ENCODE results near the gene DBF4.
"Not testable (repeated sequence)": the region's sequence is repeated elsewhere in the genome, so short reads cannot be mapped to it uniquely, and the experiment has no call there.

The DBF4 gene

DNA sequence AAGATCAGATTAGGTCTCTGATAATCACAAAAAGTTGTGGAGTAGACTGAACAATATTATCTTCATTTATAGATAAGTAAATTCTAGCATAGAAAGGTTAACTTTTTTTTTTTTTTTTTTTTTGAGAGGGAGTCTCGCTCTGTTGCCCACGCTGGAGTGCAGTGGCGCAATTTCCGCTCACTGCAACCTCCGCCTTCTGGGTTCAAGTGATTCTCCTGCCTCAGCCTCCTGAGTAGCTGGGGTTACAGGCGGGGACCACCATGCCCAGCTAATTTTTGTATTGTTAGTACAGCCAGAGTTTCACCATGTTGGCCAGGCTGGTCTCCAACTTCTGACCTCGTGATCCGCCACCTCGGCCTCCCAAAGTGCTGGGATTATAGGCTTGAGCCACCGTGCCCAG lies 3.0 kb upstream of the DBF4 start:
- not testable (repeated sequence) for DNase-seq (ENCODE audit: low spot score in 2 of 2); H3K4me3 Mint-ChIP-seq; H3K27me3 Mint-ChIP-seq; ATAC-seq (ENCODE audit: low read depth); H3K9me3 Mint-ChIP-seq; H3K27ac Mint-ChIP-seq
- peaks cover 17% of the 10 kb centered on the region for H3K36me3 Mint-ChIP-seq
- H3K4me1 Mint-ChIP-seq, result peaks cover 20% of the 10 kb centered on the region

DNA sequence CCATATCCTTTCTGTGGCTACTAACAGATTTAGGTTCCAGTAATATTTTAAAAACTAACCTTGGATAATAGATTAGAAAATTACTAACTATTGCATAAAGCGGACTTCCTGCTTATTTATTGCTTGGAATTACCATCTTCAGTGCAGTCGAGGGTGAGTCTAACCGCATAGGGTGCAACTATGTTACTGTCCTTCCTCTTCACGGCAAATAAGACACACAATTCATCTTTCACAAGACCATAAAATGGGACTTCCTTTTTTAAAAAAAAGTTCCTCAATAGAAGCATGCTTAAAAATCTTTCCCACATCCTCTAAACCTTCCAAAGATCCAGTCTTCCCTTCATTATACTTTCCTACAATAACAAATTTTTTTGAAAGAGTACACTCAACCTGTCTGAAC lies 2.2 kb upstream of the DBF4 start:
- Mint-ChIP-seq H3K27me3 (no peaks in the 10 kb centered on the region), H3K4me3 (peak overlapping the region; percentile 51), H3K27ac (peak overlapping the region; percentile 97), H3K36me3 (peaks cover 16% of the 10 kb centered on the region), H3K9me3 (peaks cover 6% of the 10 kb centered on the region), H3K4me1 (peaks cover 20% of the 10 kb centered on the region)
- no peak for ATAC-seq (ENCODE audit: low read depth)
- no peak for DNase-seq (ENCODE audit: low spot score in 2 of 2)

GRCh38 chr7:87875151-87876039 lies 898 bp upstream of the DBF4 start:
- DNase-seq (ENCODE audit: low spot score in 2 of 2), result no peak
- peak overlapping the region; percentile 95 for H3K4me3 Mint-ChIP-seq

GRCh38 chr7:87876869-87877234 lies 559 bp downstream of the DBF4 start:
- Mint-ChIP-seq H3K27ac (peak overlapping the region; percentile 97), H3K27me3 (no peaks in the 10 kb centered on the region), H3K36me3 (peaks cover 10% of the 10 kb centered on the region), H3K4me1 (peaks cover 23% of the 10 kb centered on the region), H3K9me3 (peaks cover 5% of the 10 kb centered on the region), H3K4me3 (peak overlapping the region; percentile 95)
- ATAC-seq (ENCODE audit: low read depth) (no peak), DNase-seq (ENCODE audit: low spot score in 2 of 2) (no peak)

More at GRCh38 chr7:87875151-87876039, 898 bp upstream of the DBF4 start:
- H3K27ac Mint-ChIP-seq, result peak overlapping the region; percentile 97
- ATAC-seq (ENCODE audit: low read depth), result no peak
- H3K36me3 Mint-ChIP-seq, result peaks cover 15% of the 10 kb centered on the region
- H3K27me3 Mint-ChIP-seq, result no peaks in the 10 kb centered on the region
- H3K4me1 Mint-ChIP-seq, result peaks cover 20% of the 10 kb centered on the region
- peaks cover 5% of the 10 kb centered on the region for H3K9me3 Mint-ChIP-seq

GRCh38 chr7:87877366-87878040 lies 1.2 kb downstream of the DBF4 start:
- H3K4me3 Mint-ChIP-seq, result peak overlapping the region; percentile 95
- peaks cover 8% of the 10 kb centered on the region for H3K36me3 Mint-ChIP-seq
- peaks cover 3% of the 10 kb centered on the region for H3K9me3 Mint-ChIP-seq
- peaks cover 23% of the 10 kb centered on the region for H3K4me1 Mint-ChIP-seq
- H3K27ac Mint-ChIP-seq, result peak overlapping the region; percentile 97
- ATAC-seq (ENCODE audit: low read depth) (no peak), DNase-seq (ENCODE audit: low spot score in 2 of 2) (no peak)
- H3K27me3 Mint-ChIP-seq, result no peaks in the 10 kb centered on the region

GRCh38 chr7:87878208-87878735 lies 2.0 kb downstream of the DBF4 start:
- Mint-ChIP-seq H3K9me3 (no peaks in the 10 kb centered on the region), H3K36me3 (peaks cover 7% of the 10 kb centered on the region), H3K4me3 (no peak overlapping the region), H3K27me3 (no peaks in the 10 kb centered on the region), H3K27ac (no peak overlapping the region), H3K4me1 (peaks cover 24% of the 10 kb centered on the region)
- ATAC-seq (ENCODE audit: low read depth) (no peak), DNase-seq (ENCODE audit: low spot score in 2 of 2) (no peak)

DNA sequence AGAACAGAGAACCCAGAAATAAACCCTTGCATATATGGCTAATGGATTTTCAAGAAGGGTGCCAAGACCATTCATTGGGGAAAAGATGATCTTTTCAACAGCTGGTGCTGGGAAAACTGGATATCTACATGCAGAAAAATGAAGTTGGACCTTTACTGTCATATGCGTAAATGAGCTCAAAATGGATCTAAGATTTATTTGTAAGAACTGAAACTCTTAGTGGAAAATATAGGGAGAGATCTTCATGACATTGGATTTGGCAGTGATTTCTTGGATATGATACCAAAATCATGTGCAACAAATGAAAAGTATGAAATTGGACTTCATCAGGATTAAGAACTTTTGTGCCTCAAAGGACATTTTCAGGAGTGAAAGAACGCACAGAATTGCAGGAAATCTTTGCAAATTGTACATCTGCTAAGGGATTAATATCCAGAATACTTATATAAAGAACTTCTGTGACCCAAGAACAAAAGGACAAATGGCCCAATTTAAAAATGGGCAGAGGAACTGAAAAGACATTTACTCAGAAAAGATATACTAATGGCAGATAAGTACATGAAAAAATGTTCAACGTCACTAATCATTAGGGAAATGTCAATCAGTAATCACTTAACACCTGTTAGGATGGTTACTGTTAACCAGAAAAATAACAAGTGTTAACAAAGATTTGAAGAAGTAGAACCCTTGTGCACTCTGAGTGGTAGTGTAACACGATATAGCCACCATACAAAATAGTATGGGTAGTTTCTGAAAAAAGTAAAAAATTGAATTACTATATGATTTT lies 6.1 kb downstream of the DBF4 start:
- no peak overlapping the region for H3K4me3 Mint-ChIP-seq
- H3K27me3 Mint-ChIP-seq, result no peaks in the 10 kb centered on the region
- DNase-seq (ENCODE audit: low spot score in 2 of 2) (no peak), ATAC-seq (ENCODE audit: low read depth) (no peak)
- peaks cover 11% of the 10 kb centered on the region for H3K36me3 Mint-ChIP-seq
- no peaks in the 10 kb centered on the region for H3K9me3 Mint-ChIP-seq
- peaks cover 8% of the 10 kb centered on the region for H3K4me1 Mint-ChIP-seq
- H3K27ac Mint-ChIP-seq, result no peak overlapping the region

GRCh38 chr7:87885018-87885417 lies 8.7 kb downstream of the DBF4 start:
- H3K36me3 Mint-ChIP-seq, result peaks cover 11% of the 10 kb centered on the region
- no peaks in the 10 kb centered on the region for H3K27me3 Mint-ChIP-seq
- H3K4me3 Mint-ChIP-seq, result no peak overlapping the region
- no peaks in the 10 kb centered on the region for H3K9me3 Mint-ChIP-seq
- ATAC-seq (ENCODE audit: low read depth), result no peak
- no peak for DNase-seq (ENCODE audit: low spot score in 2 of 2)
- H3K27ac Mint-ChIP-seq, result no peak overlapping the region
- peaks cover 8% of the 10 kb centered on the region for H3K4me1 Mint-ChIP-seq

GRCh38 chr7:87886875-87887274 lies 10.6 kb downstream of the DBF4 start:
- no peak overlapping the region for H3K4me3 Mint-ChIP-seq
- H3K9me3 Mint-ChIP-seq, result no peaks in the 10 kb centered on the region
- ATAC-seq (ENCODE audit: low read depth) (no peak), DNase-seq (ENCODE audit: low spot score in 2 of 2) (peak in 1 of 2 donors; percentile 27)
- no peaks in the 10 kb centered on the region for H3K27me3 Mint-ChIP-seq
- H3K4me1 Mint-ChIP-seq, result peaks cover 4% of the 10 kb centered on the region
- H3K27ac Mint-ChIP-seq, result no peak overlapping the region
- H3K36me3 Mint-ChIP-seq, result peaks cover 10% of the 10 kb centered on the region

- peaks cover 24% of the 10 kb centered on the region for H3K36me3 Mint-ChIP-seq
These were observed 19.1 kb downstream of the DBF4 start for GRCh38 chr7:87895363-87895762.

DNA sequence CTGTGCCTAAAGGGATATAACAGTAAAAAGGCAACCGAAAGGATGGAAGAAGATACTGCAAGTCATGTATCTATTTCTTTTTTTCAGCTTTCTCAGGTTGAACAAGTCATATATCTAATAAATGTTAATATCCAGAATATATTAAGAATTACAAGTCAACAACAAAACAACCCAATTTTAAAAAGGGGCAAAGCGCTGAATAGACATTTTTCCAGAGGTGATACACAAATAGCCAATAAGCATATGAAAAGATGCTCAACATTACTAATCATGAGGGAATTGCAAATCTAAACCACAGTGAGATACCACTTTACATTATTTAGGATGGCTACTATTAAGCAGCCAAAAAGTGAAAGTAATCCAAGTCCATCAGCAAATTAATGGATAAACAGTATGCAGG lies 23.0 kb downstream of the DBF4 start:
- peaks cover 5% of the 10 kb centered on the region for H3K4me1 Mint-ChIP-seq
- peaks cover 27% of the 10 kb centered on the region for H3K36me3 Mint-ChIP-seq
- no peak overlapping the region for H3K27ac Mint-ChIP-seq
- DNase-seq (ENCODE audit: low spot score in 2 of 2) (no peak), ATAC-seq (ENCODE audit: low read depth) (no peak)
- no peaks in the 10 kb centered on the region for H3K9me3 Mint-ChIP-seq
- no peaks in the 10 kb centered on the region for H3K27me3 Mint-ChIP-seq
- H3K4me3 Mint-ChIP-seq, result no peak overlapping the region

More at GRCh38 chr7:87895363-87895762, 19.1 kb downstream of the DBF4 start:
- H3K27me3 Mint-ChIP-seq, result no peaks in the 10 kb centered on the region
- H3K4me3 Mint-ChIP-seq, result no peak overlapping the region
- no peak for DNase-seq (ENCODE audit: low spot score in 2 of 2)
- H3K9me3 Mint-ChIP-seq, result no peaks in the 10 kb centered on the region
- H3K27ac Mint-ChIP-seq, result peak overlapping the region; percentile 47
- H3K4me1 Mint-ChIP-seq, result peaks cover 5% of the 10 kb centered on the region
- ATAC-seq (ENCODE audit: low read depth), result no peak

- not testable (repeated sequence) for DNase-seq (ENCODE audit: low spot score in 2 of 2); H3K9me3 Mint-ChIP-seq; H3K27me3 Mint-ChIP-seq; ATAC-seq (ENCODE audit: low read depth); H3K36me3 Mint-ChIP-seq; H3K4me1 Mint-ChIP-seq; H3K4me3 Mint-ChIP-seq
- peak overlapping the region; percentile 67 for H3K27ac Mint-ChIP-seq
These were observed 31.0 kb downstream of the DBF4 start for GRCh38 chr7:87907136-87907906.

- peak overlapping the region; percentile 4 for H3K27ac Mint-ChIP-seq
- H3K9me3 Mint-ChIP-seq; DNase-seq (ENCODE audit: low spot score in 2 of 2); H3K4me1 Mint-ChIP-seq; H3K27me3 Mint-ChIP-seq; ATAC-seq (ENCODE audit: low read depth); H3K4me3 Mint-ChIP-seq; H3K36me3 Mint-ChIP-seq: not testable (repeated sequence)
These were observed 32.5 kb downstream of the DBF4 start for GRCh38 chr7:87908814-87909213.
